ENCODE data around the gene PMS2. TPM values are rescaled to one million over a fixed set of nuclear protein-coding genes. Genes with fewer than 3 reads are reported as not detected.
"Not testable (repeated sequence)": the region's sequence is repeated elsewhere in the genome, so short reads cannot be mapped to it uniquely, and the experiment has no call there.

The PMS2 gene
- polyA plus RNA-seq, 5 donors: 14.2 to 20.8 (median 18.7) TPM

DNA sequence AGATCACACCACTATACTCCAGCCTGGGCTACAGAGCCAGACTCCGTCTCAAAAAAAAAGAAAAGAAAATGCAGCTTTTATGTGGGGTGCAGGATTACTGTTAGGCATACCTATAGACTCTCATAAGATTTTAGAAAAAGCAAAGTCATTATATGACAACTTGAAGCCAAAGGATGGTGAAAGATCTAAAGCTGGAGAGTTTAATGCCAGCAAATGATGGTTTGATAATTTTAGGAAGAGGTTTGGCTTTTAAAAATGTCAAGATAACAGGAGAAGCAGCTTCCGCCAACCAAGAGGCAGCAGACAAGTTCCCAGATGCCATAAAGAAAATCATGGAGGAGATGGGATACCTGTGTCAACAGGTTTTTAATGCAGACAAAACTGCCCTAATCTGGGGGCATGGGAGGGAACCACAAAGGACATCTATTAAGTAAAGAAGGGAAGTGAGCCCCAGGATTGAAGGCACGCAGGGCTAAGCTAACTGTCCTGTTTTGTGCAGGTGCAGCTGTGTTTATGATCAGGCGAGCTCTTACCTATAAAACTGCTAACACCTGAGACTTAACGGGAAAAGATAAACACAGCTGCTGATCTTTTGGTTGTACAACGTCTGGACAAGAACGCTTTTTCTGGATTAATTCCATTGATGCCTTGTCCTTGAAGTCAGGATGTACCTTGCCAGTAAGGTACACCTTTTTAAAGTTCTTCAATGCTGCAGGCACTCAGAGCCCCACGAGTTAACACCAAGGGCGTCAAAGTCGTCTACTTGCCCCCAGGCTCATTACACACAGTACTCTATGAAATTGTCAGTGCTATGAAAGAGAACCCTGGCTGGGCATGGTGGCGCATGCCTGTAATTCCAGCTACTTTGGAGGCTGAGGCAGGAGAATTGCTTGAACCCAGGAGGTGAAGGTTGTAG, 11.8 kb upstream of the PMS2 start:
- DNase-seq: no peak

DNA sequence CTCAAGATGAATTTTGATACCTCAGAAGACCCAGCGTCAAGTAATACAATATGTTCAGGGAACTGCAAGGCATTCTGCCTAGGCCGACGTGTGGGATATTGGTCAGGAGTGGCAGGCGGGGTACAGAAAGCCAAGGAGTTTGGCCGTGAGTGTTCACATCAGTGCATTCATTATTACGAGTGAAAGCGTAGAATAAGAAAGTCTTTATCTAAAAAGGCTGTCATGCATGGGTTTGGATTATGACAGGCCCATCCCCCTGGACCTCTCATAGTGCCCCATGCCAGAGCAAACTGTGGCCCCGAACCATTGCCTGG, 7.8 kb upstream of the PMS2 start:
- DNase-seq: no peak

DNA sequence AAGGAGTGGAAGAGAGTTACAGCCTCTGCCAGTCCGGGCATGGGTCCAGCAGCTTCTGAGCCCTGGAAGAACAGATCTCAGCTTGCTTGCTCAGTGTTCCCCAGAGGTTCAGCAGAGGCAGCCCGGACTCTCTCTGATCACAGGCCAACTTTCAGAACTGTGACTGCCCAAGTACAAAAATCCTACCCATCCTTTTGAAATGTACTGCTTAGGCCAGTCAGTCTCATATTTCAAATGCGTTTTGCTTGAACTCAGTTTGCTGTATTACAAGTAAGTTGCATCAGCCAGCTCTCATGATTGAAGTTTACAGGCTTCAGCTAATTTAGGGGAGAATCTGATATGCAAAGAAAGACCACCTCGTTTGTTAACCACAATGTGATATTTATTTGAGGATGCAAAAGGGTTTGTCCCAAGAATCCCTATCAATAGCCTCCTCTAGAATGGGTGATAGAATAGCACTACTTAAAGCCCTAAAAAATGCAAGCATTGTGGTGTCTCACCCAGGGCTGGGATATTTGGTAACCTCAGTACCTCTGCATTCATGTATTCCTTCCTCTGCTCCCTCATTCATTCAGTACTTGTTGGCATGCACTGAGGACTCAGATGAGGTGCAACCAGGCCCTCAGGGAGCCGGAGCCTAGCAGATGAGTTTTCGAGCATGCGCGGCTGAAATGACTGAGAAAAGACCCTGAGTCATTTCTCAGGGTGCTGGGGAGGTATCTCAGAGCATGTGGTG, 7.2 kb upstream of the PMS2 start:
- peak in 1 of 2 donors; percentile 18 for DNase-seq

DNA sequence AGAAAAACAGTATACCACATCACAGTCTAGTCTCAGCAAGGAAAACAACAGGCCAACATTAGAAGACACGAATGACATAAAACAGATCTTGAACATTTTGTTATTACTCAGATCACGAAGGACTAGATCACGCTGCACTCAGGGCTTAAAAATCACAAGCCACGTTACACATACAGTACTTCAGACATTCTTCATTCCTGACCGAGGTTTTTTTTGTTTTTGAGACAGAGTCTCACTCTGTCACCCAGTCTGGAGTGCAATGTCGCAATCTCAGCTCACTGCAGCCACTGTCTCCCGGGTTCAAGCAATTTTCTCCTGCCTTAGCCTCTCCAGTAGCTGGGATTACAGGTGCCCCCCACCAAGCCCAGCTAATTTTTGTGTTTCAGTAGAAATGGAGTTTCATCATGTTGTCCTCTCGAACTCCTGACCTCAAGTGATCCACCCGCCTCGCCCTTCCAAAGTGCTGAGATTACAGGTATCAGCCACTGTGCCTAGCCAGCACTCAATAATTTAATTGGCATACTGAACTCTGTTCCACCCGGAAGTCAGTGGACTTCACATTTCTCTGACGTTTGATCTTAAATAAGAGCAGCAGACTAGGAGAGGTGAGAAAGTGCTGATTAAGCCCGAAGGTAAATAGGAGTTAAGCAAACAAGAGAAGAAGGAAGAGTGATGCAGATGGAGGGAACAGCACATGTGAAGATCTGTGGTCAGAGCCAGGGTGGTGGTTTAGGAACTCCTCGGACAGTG, 3.7 kb upstream of the PMS2 start:
- no peak for DNase-seq

DNA sequence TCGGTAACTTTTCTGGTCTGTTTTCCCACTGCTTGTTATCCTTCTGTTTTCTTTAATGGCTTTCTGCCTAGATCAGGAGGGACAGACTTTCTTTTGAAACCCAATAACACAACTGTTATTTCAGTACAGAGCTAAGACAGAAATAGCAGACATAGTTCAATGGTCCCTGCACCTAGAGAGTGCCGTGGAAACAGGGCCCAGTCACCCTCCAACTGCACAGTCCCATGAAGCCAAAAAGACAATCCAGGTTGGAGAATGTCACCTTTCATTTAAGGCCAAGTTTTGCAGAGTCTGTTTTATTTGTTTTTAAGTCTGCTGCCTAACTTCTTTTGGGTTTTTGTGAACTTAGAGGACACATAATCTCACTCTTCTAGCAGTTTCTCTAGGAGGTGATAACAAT, 2.7 kb upstream of the PMS2 start:
- DNase-seq: no peak

DNA sequence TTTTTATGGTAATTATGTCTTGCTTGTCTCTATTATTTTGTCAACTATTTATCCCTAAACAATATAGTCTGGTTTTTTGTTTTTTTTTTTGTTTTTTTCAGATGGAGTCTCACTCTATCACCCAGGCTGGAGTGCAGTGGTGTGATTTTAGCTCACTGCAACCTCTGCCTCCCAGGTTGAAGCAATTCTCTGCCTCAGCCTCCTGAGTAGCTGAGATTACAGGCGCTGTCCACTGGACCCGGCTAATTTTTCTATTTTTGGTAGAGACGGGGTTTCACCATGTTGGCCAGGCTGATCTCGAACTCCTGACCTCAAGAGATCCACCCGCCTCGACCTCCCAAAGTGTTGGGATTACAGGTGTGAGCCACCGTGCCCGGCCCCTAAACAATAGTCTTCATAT, 1.5 kb upstream of the PMS2 start:
- not testable (repeated sequence) for DNase-seq

DNA sequence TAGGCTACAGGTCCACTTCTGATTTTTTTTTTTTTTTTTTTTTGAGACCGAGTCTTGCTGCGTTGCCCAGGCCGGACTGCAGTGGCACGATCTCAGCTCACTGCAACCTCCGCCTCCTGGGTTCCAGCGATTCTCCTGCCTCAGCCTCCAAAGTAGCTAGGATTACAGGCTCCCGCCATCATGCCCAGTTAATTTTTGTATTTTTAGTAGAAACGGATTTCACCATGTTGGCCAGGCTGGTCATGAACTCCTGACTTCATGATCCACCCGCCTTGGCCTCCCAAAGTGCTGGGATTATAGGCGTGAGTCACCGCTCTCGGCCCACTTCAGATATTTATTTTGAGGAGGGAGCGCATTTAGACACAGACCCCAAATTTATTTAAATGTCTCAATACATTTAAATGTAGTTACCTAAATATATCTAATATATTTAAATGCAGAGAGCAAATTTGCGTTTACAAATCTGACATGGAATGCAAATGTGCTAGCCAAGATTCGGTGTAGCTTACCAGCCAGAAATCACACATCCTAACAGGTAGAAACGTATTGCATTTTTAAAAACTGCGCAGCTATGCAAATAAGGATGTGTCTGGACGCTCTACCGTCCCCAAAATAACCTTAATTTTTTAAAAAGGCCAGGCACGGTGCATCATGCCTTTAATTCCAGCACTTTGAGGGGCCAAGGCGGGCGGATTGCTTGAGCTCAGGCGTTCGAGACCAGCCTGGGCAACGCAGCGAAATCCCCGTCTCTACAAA, 836 bp downstream of the PMS2 start:
- not testable (repeated sequence) for DNase-seq

DNA sequence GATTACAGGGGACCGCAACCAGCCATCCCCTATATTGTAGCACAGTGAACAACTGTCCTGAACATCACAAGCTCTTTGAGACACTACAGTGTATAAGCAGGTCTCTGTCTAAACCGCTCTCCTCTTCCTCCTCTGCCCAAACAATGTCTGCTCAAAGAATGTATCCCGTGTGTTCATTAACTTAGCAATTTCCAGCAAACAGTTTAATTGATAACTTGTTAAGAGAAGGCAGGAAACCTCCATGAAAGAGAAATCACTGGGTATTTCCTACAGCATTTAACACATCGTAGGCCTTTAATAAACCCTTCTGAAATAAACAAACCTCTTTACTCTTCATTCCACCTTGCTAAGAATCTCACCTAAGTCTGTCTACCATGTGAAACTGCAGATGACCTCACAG, 1.5 kb downstream of the PMS2 start:
- no peak for DNase-seq

DNA sequence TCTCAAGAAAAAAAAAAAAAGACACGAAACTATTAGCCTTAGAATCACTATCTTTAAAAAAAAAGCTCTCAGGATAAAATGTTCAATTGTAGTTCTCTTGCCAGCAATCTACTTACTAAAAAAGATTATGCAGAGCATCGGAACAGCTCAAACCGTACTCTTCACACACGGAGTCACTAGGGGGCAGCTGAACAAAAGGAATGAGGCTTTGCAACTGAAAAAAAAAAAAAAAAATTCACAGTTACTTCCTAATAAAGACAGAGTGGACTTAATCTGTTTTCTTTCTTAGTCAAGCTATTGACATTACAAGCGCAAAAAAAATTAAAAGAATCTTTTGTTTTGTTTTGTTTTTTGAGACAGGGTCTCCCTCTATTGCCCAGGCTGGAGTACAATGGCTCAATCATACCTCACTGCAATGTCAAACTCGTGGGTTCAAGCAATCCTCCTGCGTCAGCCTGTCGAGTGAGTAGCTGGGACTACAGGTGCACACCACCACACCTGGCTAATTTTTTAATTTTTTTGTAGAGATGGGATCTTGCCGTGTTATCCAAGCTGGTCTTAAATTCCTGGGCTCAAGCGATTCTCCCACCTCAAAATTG, 11.5 kb downstream of the PMS2 start:
- DNase-seq: peak; percentile 41 to 59

DNA sequence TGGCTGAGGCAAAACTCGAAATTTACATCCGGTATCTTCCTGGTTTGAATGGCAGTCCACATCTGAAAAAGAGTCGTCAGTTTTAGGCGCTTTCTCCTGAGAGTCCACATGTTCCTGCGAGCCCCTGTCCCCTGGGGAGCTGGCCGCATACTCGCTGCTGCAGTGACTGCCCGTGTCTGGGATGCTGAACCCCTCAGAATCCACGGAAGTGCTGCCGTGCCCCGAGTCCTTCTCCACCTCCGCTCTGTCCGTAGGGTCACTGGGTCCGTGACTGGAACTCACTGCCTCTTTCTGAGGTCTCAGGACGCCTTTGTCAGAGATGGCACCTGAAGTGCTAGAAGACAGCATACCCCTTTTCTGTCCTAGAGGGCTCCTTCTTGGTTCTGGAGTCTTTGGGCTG, 21.8 kb downstream of the PMS2 start:
- not testable (repeated sequence) for DNase-seq

DNA sequence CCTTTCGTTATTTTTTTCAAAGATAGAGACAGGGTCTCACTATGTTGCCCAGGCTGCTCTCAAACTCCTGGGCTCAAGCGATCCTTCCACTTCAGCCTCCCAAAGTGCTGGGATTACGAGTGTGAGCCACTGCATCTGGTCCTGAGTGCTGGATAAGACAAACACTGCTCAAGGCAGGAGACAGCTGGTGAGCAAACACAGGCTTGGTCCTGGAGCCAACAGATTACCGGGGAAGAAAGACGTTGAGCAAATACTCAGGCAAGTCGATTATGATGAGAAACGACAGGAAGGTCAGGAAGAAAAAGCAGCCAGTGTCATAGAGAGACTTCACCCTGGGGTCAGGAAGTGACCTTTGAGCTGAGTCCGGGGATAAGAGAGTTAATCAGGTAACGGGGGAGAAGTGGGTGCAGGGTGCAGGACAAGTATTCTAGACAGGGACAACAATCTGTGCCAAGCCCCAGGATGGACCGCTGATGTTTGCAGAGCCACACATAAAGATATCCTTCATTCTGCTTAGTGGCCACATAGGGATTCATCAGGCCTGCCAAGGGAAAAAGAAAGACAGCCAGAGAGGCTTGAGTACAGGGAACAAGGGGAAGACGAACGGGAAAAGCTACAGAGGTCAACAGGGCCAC, 29.1 kb downstream of the PMS2 start:
- DNase-seq: not testable (repeated sequence)

DNA sequence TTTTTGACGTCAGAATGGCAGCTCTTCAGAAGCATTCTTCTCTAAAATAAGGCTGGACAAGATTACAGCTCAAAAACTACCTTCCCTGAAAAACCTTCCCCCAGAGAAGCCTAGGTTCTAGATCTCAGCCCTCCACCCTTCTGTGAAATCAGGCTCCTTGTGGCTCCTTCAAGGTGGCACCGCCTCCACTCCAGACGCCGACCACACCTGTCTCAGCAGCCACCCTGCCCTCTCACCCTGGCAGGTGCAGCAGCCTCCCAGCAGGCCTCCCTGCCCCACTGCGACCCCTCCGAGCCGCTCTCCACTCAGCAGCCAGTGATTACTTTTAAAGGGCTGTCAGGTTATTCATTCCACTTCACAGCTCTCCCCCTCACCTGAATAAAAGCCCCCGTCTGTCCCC, 35.3 kb downstream of the PMS2 start:
- DNase-seq: not testable (repeated sequence)

DNA sequence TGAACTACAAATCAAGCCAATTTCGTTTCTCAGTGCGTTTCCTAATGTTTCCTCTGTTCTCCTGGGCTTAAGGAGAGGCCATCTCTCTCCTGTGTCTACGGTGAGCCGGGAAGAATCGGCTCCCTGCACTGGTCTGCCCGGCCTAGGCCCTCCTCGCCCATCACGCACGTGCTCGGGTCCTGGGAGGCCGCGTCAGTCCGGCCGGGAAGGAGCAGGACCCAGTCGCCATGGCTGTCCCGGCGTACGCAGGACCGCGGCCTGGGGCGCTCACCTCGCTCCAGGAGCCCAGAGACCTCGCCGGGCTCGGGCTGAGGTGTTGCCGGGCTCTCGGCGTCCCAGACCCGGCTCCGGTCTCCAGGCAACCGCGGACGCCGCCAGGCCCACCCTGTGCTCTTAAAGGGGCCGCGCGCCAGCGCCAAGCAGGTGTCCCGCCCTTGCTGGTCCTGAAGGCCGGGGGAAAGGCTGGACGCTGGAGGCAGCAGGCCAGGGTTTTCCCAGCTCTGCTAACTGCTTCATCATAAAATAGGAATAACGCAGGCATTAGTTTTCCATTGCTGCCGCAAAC, 38.4 kb downstream of the PMS2 start, which contains the start of gene RSPH10B:
Gene RSPH10B (minus strand): TSS at position 343 of the 565 bp plus-strand sequence. CDS start 3,573 bp downstream, outside the sequence.
- DNase-seq: not testable (repeated sequence)

DNA sequence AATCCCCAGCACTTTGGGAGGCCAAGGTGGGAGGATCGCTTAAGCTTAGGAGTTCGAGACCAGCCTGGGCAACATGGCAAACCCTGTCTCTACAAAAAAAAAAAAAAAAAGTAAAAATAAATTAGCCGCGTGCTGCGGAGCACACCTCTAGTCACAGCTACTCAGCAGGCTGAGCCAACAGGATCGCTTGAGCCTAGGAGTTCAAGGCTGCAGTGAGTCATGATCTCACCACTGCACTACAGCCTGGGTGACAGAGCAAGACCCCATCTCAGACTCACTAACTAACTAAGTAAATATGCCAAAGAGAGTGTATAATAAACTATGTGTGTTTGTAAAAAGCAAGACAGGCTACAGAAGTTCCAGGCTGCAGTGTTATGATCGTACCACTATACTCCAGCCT, 45.0 kb downstream of the PMS2 start:
- not testable (repeated sequence) for DNase-seq

DNA sequence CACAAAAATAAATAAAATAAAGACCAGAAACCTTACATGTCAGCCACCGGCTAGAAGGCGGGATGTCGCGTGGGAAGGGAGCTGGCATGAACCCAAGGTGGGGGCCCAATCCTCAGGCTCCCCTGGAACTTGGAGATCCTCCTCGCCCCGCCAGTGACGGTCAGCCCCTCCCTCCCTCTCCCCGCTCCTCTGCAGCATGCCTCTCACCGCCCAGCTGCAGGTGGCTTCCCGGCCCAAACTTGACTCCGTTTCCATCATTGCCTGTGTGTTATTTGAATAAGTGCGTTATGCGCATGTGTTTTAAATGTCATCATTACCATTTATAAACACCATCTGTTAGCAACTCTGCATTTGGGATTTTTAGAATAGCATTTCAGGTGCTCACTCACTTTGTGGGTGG, 45.6 kb downstream of the PMS2 start:
- DNase-seq: not testable (repeated sequence)

DNA sequence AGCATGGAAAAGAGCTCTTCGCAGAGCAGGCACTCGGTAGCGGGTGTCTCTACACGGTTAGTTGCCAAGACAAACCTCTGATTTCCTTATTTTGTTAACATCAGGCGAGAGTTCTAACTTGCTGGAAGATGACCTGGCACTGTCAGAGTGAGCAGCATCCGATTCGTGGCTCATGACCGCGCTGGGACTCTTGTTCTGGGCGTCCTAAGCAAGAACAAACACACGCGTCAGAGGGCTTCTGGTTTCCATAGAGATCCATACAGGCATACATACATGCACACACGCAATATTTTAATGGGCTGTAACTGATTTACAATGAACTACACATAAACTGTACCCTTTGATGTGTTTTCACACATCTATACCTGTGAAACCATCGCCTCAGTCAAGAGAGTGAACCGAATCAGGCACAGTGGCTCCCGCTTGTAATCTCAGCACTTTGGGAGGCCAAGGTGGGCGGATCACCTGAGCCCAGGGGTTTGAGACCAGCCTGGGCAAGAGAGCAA, 73.9 kb downstream of the PMS2 start:
- not testable (repeated sequence) for DNase-seq

DNA sequence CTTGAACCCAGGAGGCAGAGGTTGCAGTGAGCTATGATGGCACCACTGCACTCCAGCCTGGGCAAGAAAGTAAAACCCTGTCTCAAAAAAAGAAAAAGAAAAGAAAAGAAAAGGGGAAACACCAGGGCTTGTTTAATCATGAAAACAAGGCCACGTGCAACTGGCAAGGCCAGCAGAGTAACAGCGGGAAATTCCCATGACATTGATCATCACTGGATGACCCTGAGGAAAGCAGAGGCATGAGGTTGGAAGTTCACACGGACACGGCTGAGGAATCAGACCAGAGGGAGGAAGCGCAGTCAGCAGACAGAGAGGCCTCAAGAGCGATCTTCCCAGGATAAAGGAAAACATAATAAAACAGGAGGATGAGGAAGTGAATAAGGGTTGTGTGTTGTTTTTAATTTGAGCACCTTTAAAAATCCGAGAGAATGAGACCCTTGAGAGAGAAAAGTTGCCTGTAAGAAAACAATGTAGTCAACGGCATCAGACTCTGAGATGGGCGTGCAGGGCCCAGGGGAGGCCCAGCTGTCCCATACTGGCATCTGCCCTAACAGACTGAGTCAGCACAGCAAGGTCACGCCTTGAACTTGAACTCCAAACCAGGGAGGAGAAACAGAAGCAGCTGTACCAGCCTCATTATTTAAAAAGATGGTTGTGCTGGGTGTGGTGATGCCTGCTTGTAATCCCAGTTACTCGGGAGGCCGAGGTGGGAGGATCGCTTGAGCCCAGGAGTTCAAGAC, 76.8 kb downstream of the PMS2 start:
- DNase-seq: peak in 1 of 2 donors; percentile 0

DNA sequence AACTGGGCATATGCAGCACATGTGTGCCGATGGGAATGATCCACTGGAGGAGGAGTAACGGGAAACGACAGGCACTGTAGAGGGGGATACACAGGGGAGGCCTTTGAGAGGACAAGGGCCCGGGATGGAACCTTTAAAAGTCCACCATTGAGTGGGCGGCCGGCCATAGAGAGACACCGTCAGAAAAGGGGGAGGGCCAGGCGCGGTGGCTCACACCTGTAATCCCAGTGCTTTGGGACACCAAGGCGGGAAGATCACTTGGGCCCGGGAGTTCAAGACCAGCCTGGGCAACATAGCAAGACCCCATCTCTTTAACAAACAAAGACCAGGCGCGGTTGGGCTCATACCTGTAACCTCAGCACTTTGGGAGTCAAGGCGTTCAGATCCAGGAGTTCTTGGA, 77.6 kb downstream of the PMS2 start:
- not testable (repeated sequence) for DNase-seq

DNA sequence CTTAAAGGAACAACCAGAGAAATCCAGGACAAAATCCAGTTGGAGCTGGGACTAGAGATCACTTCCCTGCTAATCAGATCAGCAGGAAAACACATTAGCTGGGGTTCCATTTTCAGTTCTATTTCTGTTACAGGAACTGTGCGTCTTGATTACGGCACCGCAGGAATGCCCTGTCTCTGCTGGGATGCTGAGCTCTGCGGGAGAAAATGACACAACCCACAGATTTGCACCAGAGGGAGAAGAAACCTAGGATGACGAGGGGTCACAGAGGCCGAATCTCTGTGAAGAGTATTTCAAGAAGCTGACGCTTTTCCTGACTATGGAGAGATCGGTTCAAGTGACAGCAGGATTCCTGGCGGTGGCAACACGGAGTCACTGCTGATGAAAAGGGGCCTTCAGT, 78.6 kb downstream of the PMS2 start:
- DNase-seq: not testable (repeated sequence)
